Posterior cingulate gyrus (tissue), 11 donors: ENCODE measurements around the gene MIPOL1.
"Not testable (repeated sequence)": the region's sequence is repeated elsewhere in the genome, so short reads cannot be mapped to it uniquely, and the experiment has no call there.

ENCODE experiments used
- DNase-seq, 10 donors: peaks; one replicate each; pipeline versions ENCODE4 v3.0.0 to v3.0.0-alpha.2; 2020 to 2021; ENCODE audit warnings: mixed read lengths in 3 of 10
- intact Hi-C: fragments of 100-400 bp; cut with DNase I; formaldehyde crosslinking; loops from one replicate; pipeline ENCODE4 v1.15.1; 2023

MIPOL1 gene, protein sequence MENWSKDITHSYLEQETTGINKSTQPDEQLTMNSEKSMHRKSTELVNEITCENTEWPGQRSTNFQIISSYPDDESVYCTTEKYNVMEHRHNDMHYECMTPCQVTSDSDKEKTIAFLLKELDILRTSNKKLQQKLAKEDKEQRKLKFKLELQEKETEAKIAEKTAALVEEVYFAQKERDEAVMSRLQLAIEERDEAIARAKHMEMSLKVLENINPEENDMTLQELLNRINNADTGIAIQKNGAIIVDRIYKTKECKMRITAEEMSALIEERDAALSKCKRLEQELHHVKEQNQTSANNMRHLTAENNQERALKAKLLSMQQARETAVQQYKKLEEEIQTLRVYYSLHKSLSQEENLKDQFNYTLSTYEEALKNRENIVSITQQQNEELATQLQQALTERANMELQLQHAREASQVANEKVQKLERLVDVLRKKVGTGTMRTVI

DNA sequence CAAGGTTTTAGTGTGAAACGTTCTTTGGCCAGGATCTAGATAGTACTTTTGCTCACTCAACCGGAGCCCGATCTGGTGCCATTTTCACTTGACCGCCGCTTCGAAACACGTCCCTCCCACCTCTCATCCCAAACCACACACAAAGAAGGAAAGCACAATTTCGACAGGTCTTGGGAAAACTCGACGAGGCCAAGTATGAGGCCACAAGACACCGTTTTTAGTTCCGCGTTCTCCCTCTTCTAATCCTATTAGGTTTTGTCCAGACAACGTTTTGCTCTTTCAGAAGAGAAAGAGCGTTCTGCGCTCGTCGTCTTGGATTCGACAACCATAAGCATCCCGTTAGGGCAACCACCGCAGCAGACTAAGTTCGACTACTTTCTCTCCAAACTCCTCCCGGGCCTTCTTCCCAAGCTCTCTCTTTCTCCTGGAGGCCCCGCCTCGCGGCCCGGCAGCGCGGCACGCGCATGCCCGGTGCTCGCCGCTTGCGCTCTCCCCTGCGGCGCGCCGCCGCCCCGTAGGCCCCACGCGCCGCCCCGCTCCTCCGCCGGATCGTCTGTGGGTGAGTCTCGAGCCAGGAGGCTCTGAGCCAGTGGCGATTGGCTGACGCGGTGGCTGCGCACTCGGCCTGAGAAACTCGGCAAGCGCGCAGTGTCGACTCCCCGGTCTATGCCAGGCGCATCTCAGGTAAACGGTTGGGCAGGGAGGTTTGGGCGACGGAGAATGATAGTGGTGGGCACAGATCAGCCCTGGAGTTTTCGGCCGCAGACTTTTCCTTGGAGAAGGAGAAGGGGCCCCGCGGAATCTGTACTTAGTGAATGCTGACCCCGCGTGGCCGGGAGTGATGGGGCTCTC is at the start of gene MIPOL1:
TSS of gene MIPOL1 (plus strand) at position 517 of the 852 bp plus-strand sequence. CDS start 49,952 bp downstream, outside the sequence.
- intact Hi-C loops, result loop anchor here (2.0 kb wide), 1 partner anchor 25 kb away; the partner anchor contains the start of gene SLC25A21
- DNase-seq, result peak; percentile 63 to 97 (median 80)

DNA sequence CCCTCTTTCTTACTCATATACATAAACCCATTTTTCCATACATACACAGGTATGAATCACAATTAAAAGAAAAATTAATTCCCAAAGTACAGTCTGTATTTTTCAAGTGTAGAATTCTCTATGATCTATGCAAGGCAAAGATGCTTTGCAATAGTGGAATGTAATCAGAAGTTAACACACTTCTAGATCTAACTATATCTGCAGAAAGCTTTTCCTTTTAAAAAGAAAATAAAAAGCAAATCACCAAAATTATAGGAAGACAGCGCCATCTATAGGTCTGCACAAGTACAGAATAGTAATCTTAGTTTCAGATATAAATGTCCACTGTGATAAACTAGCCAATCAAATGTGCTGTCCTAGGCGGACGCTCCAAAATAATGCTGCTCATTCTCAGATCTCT is 47.3 kb upstream of the MIPOL1 start:
- intact Hi-C loops, result loop anchor here (2.0 kb wide), 1 partner anchor 126 kb away; no protein-coding TSS in a partner anchor
- no peak for DNase-seq

DNA sequence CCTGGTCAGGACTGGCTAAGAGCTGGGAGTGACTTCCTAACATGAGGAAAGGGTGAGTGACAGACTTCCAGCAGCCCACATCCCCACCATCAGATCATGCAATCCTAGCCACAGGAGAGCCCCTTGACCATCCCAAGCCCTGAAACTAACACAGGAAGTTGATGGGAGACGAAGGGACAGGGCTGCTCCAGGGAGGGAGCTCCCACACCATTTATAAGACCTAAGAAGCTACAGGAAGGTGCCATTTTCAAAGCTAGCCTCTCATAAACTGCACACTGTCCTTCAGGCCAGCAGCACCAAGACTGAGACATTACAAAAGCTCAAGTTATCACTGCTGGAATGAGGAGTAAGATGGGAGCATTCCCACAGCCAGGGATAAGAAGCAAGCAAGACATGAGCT is 44.7 kb upstream of the MIPOL1 start:
- intact Hi-C loops, result no loop called here
- no peak for DNase-seq

DNA sequence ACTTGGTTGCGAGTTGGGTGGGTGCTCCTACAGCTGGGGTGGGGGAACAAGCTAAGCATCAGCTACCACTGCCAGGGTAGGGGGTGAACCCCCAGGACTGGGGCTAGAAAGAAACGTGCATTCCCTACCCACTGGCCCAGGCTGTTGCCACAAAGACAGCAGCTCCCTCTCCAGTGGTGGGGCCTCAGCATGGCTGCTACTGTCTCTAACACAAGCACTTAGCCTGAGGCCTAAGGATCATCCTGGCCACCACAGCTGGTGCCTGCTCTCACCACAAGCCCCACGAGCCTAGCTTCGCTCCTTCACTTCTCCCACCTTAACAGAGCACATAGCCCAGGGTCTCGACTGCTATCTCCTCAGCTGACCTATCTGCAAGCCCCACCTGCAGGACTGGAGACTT is 44.3 kb upstream of the MIPOL1 start:
- intact Hi-C loops, result no loop called here
- DNase-seq, result no peak

DNA sequence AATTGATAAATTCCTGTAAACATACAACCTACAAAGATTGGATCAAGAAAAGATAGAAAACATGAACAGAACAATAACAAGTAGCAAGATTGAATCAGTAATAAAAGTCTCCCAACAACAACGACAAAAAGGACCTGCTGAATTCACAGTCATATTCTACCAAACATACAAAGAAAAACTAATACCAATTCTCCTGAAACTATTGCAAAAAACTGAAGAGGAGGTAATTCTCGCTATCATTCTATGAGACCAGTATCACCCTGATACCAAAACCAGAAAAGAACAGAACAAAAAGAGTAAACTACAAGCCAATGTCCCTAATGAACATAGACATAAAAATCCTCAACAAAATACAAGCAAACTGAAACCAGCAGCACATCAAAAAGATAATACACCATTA is 39.8 kb upstream of the MIPOL1 start:
- intact Hi-C loops, result no loop called here
- no peak for DNase-seq

DNA sequence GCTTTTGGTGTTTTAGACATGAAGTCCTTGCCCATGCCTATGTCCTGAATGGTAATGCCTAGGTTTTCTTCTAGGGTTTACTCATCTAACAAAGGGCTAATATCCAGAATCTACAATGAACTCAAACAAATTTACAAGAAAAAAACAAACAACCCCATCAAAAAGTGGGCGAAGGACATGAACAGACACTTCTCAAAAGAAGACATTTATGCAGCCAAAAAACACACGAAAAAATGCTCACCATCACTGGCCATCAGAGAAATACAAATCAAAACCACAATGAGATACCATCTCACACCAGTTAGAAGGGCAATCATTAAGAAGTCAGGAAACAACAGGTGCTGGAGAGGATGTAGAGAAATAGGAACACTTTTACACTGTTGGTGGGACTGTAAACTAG is 35.4 kb upstream of the MIPOL1 start:
- intact Hi-C loops, DNase-seq: not testable (repeated sequence)

DNA sequence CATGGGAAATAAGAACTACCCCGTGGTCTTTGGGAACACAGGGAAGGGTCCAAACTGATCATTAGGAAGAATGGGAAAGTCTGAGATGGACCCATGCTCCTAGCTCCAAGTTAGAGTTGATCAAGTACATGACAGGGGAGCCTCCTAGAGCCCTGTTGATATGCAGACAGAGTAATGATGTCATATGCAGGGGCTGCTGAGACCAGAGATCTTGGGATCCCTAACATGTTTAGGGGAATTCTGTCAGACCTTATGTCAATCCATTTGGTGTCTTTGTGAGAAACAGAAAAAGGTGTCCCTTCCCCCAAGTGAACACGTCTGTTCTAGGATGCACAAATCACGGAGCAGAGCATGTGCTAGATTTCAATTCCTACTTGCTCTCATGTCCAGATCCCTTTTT is 31.9 kb upstream of the MIPOL1 start:
- intact Hi-C loops, result no loop called here
- no peak for DNase-seq

DNA sequence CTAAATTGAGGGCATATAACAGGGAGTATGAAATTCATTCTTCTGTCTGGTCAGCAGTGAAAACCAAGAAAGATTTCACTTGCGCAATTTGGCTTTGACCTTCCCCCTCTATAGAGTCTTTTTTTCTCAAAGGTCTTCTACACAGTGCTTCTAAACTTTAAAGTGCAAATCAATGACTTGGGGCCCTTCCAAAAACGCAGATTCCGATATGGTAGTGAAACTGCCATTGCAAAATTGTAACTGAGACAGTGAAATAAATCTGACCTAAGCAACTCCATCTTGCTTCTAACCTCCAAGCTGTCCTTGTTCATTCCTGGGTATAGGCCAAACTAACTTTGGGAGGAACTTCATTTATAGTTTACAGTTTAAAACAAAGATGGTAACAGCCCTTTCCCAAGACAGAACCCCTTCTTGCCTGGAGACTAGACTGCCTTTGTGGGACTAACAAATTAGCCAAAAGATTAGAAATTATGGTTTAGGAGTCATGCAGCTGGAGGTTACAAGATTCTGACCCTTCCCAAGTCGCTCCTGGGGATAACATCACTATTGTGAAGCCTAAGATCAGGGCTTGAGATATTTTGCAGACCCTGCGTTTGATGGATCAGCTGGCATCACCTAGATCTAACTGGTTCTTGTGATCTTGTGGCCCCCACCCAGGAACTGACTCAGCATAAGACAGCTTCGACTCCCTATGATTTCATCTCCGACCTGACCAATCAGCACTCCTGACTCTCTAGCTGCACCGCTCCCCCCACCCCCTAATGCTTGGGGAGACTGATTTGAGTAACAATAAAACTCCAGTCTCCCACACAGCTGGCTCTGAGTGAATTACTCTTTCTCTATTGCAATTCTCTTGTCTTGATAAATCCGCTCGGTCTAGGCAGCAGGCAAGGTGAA is 30.3 kb upstream of the MIPOL1 start:
- intact Hi-C loops, result no loop called here
- DNase-seq, result no peak

DNA sequence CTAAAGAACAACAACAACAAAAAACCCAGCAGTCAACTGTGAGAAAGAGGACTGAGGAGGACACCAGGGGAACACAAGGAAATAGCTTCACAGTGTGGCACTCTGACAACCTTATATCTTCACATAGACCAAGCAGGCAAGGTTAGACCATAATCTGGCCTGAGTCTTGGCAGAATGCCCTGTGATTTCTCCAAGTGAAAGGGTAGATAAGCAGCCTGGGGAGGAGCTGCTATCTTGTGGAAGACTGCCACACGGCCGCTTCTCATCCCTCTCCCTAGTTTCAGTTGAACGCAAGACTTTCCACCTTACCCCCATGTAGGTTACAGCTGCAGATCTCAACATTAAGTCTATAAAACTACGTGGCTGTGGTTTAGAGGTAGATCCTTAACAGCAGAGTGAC is 29.0 kb upstream of the MIPOL1 start:
- intact Hi-C loops, result no loop called here
- no peak for DNase-seq

DNA sequence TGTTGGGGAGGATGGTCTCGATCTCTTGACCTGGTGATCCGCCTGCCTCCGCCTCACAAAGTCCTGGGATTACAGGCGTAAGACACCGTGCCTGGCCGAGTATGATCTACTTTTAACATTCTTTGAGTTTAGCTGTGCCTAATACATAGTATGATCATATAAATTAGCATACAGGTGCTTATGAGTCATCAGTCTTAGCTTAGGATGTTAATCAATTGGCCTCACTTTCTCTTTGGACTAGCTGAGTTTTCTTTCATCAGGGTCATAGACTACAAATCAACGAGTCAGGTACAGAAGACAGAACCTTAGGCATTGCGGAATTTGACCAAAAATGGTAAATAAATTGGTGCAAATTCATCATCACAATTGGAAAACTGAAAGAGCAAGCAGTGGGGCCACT is 27.5 kb upstream of the MIPOL1 start:
- intact Hi-C loops, result no loop called here
- no peak for DNase-seq

DNA sequence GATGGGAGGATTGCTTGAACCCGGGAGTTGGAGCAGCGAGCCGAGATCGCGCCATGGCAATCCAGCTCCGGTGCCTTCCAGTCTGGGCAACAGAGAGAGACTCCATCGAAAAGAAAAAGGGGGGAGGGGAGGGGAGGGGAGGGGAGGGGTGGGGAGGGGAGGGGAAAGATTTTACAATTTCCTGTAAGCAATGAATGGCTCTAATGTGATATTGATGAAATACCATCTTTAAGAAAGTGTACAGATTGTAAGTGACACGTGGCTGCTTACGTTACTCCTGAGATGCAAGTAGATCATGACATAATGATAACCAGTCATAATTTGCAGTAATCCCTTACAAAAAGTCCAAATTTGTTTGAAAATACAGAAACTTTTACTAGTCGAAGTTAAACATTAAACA is 26.7 kb upstream of the MIPOL1 start:
- DNase-seq, result no peak
- intact Hi-C loops, result no loop called here

DNA sequence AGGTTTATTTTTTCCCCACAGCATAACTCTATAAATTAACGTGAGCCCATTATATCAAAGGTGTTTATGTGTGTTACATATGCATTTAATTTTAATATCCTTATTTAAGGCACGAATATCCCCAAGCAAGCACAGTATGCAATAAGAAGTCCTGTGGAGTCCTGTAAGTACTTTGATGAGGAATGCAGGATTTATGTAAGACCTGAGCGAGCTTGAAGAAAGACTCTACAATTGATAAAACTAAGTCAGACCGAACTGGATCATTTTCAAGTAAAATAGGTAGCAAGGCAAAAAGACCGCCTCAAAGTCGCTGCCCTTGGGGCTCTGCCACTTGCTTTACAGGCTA is 26.1 kb upstream of the MIPOL1 start:
- intact Hi-C loops, result loop anchor here (2.0 kb wide), 1 partner anchor 25 kb away; the partner anchor contains the start of gene MIPOL1
- no peak for DNase-seq

DNA sequence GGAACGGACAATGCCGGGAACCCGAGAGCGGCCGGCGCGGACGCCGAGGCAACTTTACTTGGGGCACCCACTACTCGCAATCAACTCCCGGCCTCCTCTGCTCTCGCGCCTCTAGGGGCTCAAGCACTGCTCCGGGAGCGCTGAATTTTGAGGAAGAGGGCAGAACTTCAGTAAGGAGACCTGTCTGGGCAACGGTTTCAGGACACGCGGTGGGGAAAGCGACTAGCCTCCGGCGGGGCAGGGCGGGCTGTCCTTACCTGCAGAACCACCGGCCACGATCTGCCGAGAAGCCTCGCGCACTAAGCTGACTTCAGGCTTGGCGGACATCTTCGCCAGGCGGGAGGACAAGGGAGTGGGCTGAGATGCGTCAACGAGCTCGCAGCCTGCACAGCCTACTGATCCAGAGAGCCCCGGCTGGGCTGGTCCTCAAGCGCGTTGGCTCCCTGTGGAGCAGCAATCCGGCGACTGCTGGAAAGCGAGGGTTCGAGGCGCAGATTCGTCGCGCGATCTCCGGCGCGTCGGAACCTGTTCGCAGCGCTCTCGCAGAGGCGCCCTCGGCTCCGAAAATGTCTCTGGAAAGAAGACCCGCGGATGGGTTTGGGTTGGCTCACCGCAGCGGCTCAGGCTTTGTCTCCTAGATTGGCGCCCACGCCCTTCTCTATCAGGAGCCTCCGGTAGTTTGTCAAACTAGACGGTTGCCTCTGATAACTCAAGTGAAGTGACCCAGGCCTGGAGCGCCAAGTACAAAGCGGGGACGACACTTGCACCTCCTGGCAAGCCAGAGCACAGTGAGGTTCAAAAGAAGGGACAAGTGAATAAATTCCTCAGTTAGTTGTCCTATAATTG is 25.5 kb upstream of the MIPOL1 start, which contains the start of gene SLC25A21:
TSS of gene SLC25A21 (minus strand) at position 583 of the 846 bp plus-strand sequence.
- DNase-seq, result peak; percentile 63 to 97 (median 78)
- intact Hi-C loops, result loop anchor here (2.0 kb wide), 1 partner anchor 25 kb away; the partner anchor contains the start of gene MIPOL1

DNA sequence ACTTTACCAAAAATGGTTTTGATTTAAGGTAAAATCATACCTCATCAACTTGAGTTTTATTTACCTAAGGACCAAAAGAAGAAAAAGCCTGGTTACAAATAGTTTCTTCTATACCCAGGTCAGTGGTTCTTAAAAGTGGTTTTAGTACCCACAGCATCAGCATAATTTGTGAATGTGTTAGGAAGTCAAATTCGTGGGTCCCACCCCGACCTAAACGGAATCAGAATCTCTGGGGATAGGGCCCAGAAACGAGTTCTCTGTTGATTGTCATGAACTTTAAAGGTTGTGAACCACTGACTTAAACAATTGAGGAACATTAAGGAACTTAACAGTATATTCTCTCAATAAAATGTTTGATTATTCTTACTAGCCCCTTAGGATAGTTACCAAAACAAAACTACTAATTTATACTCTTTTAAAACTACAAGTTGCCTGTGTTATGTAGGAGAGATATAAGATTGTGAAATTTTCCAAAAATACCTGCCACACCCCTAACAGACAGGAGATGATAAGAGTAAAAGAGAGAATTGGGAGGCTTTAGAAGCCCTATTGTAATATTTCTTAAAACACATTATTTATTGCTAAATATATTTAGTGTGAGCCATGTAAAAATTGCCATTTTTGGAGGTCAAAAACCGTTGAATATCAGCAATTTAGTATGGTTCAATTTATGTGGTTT is 24.7 kb upstream of the MIPOL1 start:
- DNase-seq, result no peak
- intact Hi-C loops, result loop anchor here (2.0 kb wide), 1 partner anchor 24 kb away; the partner anchor contains the start of gene MIPOL1

DNA sequence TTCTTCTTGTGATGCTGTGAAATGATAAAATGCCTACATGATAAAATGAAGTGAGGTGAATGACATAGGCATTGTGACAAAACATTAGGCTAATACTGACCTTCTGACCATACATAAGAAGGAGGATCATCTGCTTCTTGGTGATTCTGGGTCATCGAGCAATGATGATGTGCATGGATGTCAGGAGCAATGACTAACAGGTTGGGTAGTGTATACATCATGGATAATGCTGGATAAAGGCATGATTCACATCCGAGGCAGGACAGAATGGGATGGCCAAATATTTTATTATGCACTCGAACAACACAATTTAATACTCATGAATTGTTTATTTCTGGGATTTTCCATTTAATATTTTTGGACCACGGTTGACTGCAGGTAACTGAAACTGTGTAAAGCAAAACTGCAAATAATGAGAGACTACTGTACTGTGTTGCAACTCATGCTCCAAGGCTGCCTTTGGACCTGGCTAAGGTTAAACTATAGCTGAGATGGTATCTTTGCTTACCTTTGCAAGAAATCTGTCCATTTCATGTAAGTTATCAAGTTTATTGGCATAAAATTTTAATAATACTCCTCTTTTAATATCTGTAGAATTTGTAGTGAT is 17.7 kb upstream of the MIPOL1 start:
- intact Hi-C loops, result no loop called here
- DNase-seq, result no peak

DNA sequence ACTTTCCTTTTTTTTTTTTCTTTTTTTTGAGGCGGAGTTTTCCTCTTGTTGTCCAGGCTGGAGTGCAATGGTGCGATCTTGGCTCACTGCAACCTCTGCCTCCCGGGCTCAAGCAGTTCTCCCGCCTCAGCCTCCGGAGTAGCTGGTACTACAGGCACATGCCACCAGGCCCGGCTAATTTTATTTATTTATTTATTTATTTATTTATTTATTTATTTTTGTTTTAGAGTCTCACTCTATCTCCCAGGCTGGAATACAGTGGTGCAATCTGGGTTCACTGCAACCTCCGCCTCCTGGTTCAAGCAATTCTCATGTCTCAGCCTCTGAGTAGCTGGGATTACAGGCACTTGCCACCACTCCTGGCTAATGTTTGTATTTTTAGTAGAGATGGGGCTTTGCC is 16.9 kb upstream of the MIPOL1 start:
- intact Hi-C loops, DNase-seq: not testable (repeated sequence)

DNA sequence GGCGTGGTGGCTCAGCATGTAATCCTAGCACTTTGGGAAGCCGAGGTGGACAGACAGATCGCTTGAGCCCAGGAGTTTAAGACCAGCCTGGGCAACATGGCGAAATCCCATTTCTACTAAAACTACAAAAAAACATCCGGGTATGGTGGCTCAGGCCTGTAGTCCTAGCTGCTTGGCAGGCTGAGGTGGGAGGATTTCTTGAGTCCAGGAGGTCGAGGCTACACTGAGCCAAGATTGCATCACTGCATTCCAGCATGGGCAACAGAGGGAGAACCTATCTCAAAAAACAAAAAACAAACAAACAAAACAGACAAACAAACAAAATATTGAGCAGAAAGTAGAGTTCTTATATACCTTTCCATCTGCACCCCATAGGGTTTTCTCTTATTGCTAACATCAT is 16.3 kb upstream of the MIPOL1 start:
- DNase-seq, result no peak
- intact Hi-C loops, result no loop called here

DNA sequence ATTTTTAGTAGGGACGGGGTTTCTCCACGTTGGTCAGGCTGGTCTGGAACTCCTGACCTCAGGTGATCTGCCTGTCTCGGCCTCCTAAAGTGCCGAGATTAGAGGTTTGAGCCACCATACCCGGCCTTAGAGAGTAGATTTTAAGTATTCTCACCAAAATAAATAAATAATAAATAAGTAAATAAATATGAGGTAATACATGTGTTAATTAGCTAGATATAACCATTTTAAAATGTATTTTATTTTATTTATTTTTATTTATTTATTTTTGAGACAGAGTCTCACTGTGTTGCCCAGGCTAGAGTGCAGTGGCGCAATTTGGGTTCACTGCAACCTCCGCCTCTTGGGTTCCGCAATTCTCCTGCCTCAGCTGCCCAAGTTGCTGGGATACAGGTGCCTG is 13.2 kb upstream of the MIPOL1 start:
- intact Hi-C loops, DNase-seq: not testable (repeated sequence)
